GM21390 (cell line): ENCODE data around the gene PISD.
"Not testable (repeated sequence)": the region's sequence is repeated elsewhere in the genome, so short reads cannot be mapped to it uniquely, and the experiment has no call there.

ENCODE experiments used
- ATAC-seq: cut with Tn5 transposase; IDR thresholded peaks from one replicate; pipeline ENCODE4 v1.9.1; 2021; ENCODE audit not compliant: unreplicated experiment

The PISD gene

GRCh38 chr22:31661851-31662667, at the start of gene PISD:
Gene PISD, minus strand, starts transcription at chr22:31662215. Its CDS starts 7 bp downstream, at chr22:31662208.
- ATAC-seq = peak; percentile 68

DNA sequence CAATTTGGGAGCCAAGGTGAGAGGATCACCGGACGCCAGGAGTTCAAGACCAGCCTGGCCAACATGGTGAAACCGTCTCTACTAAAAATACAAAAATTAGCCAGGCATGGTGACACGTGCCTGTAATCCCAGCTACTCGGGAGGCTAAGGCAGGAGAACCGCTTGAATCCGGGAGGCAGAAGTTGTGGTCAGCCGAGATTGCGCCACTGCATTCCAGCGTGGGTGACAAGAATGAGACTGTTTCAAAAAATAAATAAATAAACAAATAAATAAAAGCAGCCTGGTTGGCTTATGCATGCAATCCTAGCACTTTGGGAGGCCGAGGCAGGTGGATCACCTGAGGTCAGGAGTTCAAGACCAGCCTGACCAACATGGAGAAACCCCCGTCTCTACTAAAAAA, 49.2 kb upstream of the PISD start:
- ATAC-seq = not testable (repeated sequence)

DNA sequence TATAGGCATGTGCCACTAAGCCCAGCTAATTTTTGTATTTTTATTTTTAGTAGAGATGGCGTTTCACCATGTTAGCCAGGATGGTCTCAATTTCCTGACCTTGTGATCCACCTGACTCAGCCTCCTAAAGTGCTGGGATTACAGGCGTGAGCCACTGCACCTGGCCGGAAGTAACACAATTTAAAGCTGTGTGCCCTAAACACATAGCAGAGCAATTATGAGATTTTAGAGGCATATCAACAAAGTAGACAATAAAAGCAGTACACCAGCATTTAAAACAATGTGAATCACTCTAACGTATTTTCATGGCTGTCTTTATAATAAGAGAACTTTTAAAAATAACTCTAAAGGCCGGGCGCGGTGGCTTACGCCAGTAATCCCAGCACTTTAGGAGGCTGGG, 45.5 kb upstream of the PISD start:
- ATAC-seq = no peak

- ATAC-seq = no peak
These were observed 33.4 kb upstream of the PISD start for GRCh38 chr22:31695423-31695822.

- not testable (repeated sequence) for ATAC-seq
These were observed 32.0 kb upstream of the PISD start for GRCh38 chr22:31694046-31694445.

DNA sequence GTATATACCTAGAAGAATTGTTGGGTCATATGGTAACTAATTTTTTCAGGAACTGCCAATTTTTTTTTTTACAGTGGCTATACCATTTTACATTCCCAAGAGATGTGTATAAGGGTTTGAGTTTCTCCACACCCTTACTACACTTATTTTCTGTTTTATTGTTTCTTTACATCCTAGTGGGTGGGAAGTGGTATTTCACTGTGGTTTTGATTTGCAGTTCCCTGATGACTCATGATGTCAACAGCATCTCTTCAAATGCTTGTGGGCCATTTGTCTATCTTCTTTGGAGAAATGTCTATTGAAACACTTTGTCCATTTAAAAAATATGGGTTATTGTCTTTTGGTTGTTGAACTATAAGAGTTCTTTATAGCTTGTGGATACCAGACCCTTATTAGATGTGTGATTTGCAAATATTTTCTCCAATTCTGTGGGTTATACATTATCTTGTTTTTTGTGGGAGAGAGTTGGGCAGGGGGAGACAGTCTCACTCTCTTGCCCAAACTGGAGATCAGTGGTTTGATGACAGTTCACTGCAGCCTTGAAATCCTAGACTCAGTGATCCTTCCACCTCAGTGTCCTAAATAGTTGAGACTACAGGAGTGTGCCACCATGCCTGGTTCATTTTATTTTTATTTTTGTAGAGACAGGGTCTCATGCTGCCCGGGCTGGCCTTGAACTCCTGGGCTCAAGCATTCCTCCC, 30.3 kb upstream of the PISD start:
- no peak for ATAC-seq

- ATAC-seq = no peak
These were observed 29.4 kb upstream of the PISD start for GRCh38 chr22:31691408-31691807.

DNA sequence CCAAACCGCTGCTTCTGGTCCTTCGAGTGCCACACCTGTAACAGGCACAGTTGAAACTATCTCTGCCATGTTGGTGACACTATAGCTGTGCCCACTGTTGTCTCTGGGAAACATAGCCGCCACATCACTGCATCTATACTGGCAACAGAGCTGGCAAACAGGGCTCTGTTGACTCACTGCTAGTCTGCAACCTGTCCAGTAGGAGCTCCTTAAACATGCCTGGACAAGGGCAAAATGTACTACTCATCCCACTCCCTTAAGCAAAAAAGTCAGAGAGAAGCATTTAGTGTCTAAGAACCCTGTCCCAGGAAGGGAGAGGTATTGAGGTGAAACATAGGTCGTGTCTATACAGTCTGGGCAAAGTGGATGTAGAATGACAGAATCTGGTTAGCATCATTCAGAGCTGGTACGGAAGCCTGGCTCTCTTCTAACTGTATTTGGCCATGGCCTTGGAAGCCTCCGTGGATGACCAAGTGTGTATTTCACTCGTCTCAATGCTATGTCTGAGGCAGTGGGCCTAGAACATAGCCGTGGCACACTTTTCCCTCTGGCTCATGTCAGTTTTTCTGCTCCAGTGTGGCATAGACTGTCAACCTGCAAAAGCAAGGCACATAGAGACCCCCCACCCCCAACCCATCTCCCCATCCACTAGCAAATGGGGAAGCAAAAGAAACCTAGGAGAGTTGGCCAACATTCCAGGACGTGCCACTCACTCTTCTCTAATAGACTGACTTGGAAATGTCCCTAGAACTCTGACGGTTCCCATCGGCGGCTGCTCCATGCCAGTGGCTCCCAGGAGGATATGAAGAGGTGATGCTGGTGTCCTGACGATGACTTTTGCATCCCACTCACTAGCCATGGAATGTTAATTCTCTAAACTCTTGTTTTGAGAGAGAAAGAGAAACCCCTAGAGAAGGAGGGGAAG, 21.4 kb upstream of the PISD start:
- ATAC-seq = no peak

- no peak for ATAC-seq
These were observed 20.7 kb upstream of the PISD start for GRCh38 chr22:31682751-31683150.

GRCh38 chr22:31681349-31682345, 19.6 kb upstream of the PISD start:
- ATAC-seq = no peak

GRCh38 chr22:31680861-31681341, 18.9 kb upstream of the PISD start:
- ATAC-seq = no peak

- no peak for ATAC-seq
These were observed 16.7 kb upstream of the PISD start for GRCh38 chr22:31678748-31679147.

- peak; percentile 82 for ATAC-seq
These were observed 14.7 kb upstream of the PISD start for GRCh38 chr22:31676700-31677099.

DNA sequence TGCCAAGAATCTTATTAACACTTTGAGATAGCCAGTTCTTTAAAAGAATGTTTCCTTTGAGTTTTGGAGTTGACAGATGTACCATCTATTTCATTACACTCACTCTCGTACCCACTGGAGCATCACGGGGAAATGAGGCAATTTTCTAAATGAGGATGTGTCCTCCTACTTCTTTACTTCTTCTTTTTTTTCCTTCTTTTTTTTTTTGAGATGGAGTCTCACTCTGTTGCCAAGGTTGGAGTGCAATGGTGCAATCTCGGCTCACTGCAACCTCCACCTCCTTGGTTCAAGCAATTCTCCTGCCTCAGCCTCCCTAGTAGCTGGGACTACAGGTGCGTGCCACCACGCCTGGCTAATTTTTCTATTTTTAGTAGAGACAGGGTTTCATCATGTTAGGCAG, 12.2 kb upstream of the PISD start:
- ATAC-seq = not testable (repeated sequence)

DNA sequence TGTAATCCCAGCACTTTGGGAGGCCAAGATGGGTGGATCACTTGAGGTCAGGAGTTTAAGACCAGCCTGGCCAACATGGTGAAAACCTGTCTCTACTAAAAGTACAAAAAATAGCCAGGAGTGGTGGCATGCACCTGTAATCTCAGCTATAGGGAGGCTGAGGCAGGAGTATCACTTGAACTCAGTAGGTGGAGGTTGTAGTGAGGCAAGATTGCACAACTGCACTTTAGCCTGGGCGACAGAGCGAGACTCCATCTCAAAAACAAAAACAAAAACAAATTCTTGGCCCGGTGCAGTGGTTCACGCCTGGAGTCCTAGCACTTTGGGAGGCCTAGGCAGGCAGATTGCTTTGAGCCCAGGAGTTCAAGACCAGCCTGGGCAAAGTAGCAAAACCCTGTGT, 6.8 kb upstream of the PISD start:
- ATAC-seq = not testable (repeated sequence)

GRCh38 chr22:31662668-31663037, 638 bp upstream of the PISD start:
- ATAC-seq = no peak

GRCh38 chr22:31660860-31661341, 1.1 kb downstream of the PISD start:
- ATAC-seq = not testable (repeated sequence)

GRCh38 chr22:31659246-31659645, 2.8 kb downstream of the PISD start:
- no peak for ATAC-seq

DNA sequence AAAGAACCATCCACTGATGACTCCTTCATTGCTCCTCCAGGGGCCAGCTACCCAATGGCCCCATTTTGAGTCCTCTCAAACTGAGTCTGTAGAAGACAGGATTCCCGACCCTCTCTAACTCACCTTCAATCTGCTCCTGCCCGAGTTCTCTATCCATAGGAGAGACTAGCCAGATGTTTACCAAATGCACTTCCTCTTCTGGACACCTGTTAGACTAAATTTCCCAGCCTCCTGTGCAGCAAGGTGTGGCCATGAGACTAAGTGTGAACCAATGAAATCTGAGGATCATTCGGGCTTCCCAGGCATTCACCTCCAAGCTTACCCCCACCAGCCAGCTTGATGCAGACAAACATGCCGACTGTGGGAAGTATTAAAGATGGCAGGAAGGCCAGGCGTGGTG, 7.6 kb downstream of the PISD start:
- ATAC-seq = no peak

GRCh38 chr22:31653944-31654343, 8.1 kb downstream of the PISD start:
- no peak for ATAC-seq
